ENCODE data around the gene ADAMTS17.

ADAMTS17 gene

GRCh38 chr15:99923711-99924110 is 418.1 kb downstream of the ADAMTS17 start:
- no peak for DNase-seq
